ENCODE results near the gene F3. TPM values are rescaled to one million over a fixed set of nuclear protein-coding genes. Genes with fewer than 3 reads are reported as not detected.
"Not testable (repeated sequence)": the region's sequence is repeated elsewhere in the genome, so short reads cannot be mapped to it uniquely, and the experiment has no call there.

F3 gene
- polyA plus RNA-seq, 1 experiment, result 319 TPM

GRCh38 chr1:94566436-94566835, 24.9 kb upstream of the F3 start:
- DNase-seq (ENCODE audit: low read depth, low spot score); CTCF ChIA-PET; H3K27me3 ChIP-seq (ENCODE audit: control insufficient read depth, insufficient read depth, low read length); H3K9me3 ChIP-seq (ENCODE audit: control insufficient read depth, insufficient read depth, low read length); H3K4me3 ChIP-seq (ENCODE audit: low read depth, low read length); POLR2A ChIA-PET; H3K27ac ChIP-seq (ENCODE audit: low read depth, low read length): not testable (repeated sequence)

GRCh38 chr1:94565901-94566300, 24.3 kb upstream of the F3 start:
- Histone ChIP-seq H3K4me3 (ENCODE audit: low read depth, low read length) (no peak overlapping the region), H3K9me3 (ENCODE audit: control insufficient read depth, insufficient read depth, low read length) (no peaks in the 10 kb centered on the region; the same call in none of the 2 replicates), H3K27ac (ENCODE audit: low read depth, low read length) (no peak overlapping the region), H3K27me3 (ENCODE audit: control insufficient read depth, insufficient read depth, low read length) (no peaks in the 10 kb centered on the region)
- no peak for DNase-seq (ENCODE audit: low read depth, low spot score)
- ChIA-PET POLR2A (no interaction called here), CTCF (interaction anchor here (1.1 kb wide), 1 partner anchor 241 kb away, joined by 4 read pairs; no protein-coding TSS in a partner anchor)
- no peak for TF ChIP-seq CTCF (IDR thresholded peaks at IDR 0.05; ENCODE audit: low read depth, low read length)

- POLR2A ChIA-PET, result interaction anchor here (0.6 kb wide), 1 partner anchor 21 kb away, joined by 3 read pairs; the partner anchor contains the start of gene F3
- no peak overlapping the region for H3K27ac ChIP-seq (ENCODE audit: low read depth, low read length)
- no peak overlapping the region for H3K4me3 ChIP-seq (ENCODE audit: low read depth, low read length)
- no peak for TF ChIP-seq CTCF (IDR thresholded peaks at IDR 0.05; ENCODE audit: low read depth, low read length)
- no peaks in the 10 kb centered on the region for H3K27me3 ChIP-seq (ENCODE audit: control insufficient read depth, insufficient read depth, low read length)
- no peaks in the 10 kb centered on the region; the same call in 1 of the 2 replicates for H3K9me3 ChIP-seq (ENCODE audit: control insufficient read depth, insufficient read depth, low read length)
- CTCF ChIA-PET, result interaction anchor here (0.9 kb wide), 1 partner anchor 13 kb away, joined by 3 read pairs; no protein-coding TSS in a partner anchor
- no peak for DNase-seq (ENCODE audit: low read depth, low spot score)
Observed at GRCh38 chr1:94562519-94563260, 21.1 kb upstream of the F3 start.

GRCh38 chr1:94560333-94560732, 18.8 kb upstream of the F3 start:
- Histone ChIP-seq H3K4me3 (ENCODE audit: low read depth, low read length) (no peak overlapping the region), H3K9me3 (ENCODE audit: control insufficient read depth, insufficient read depth, low read length) (no peaks in the 10 kb centered on the region), H3K27ac (ENCODE audit: low read depth, low read length) (peak overlapping the region; percentile 70), H3K27me3 (ENCODE audit: control insufficient read depth, insufficient read depth, low read length) (no peaks in the 10 kb centered on the region)
- ChIA-PET POLR2A (interaction anchor here (0.6 to 1.7 kb wide), 6 partner anchors 18 to 167 kb away, joined by 3 to 13 read pairs (median 3); partner anchors contain the start of gene F3), CTCF (interaction anchor here (0.5 to 2.4 kb wide), 16 partner anchors 9 to 461 kb away, joined by 3 to 12 read pairs (median 4); no protein-coding TSS in a partner anchor)
- peak; percentile 42 for TF ChIP-seq CTCF (IDR thresholded peaks at IDR 0.05; ENCODE audit: low read depth, low read length)
- no peak for DNase-seq (ENCODE audit: low read depth, low spot score)

GRCh38 chr1:94559921-94560320, 18.4 kb upstream of the F3 start:
- POLR2A ChIA-PET, result interaction anchor here (0.6 to 1.7 kb wide), 5 partner anchors 18 to 168 kb away, joined by 3 to 13 read pairs (median 3); partner anchors contain the start of gene F3
- no peak for TF ChIP-seq CTCF (IDR thresholded peaks at IDR 0.05; ENCODE audit: low read depth, low read length)
- CTCF ChIA-PET, result interaction anchor here (0.5 to 2.4 kb wide), 14 partner anchors 9 to 461 kb away, joined by 3 to 12 read pairs (median 4); no protein-coding TSS in a partner anchor
- DNase-seq (ENCODE audit: low read depth, low spot score), result no peak
- Histone ChIP-seq H3K4me3 (ENCODE audit: low read depth, low read length) (no peak overlapping the region), H3K27me3 (ENCODE audit: control insufficient read depth, insufficient read depth, low read length) (no peaks in the 10 kb centered on the region), H3K27ac (ENCODE audit: low read depth, low read length) (peak overlapping the region; percentile 70), H3K9me3 (ENCODE audit: control insufficient read depth, insufficient read depth, low read length) (no peaks in the 10 kb centered on the region)
